Breast epithelium (tissue), 4 donors: ENCODE results near the gene CD200R1. TPM values are rescaled to one million over a fixed set of nuclear protein-coding genes. Genes with fewer than 3 reads are reported as not detected.

Source experiments
- DNase-seq, 2 donors: peaks; one replicate each; pipeline ENCODE4 v3.0.0-alpha.2; 2019; ENCODE audit warnings: low spot score in 2 of 2
- H3K27ac ChIP-seq, 2 donors: fragments of 200-600 bp; sonication (generic) in 1 of 2; one replicate each; pipeline ENCODE4 v1.5.1; 2016 to 2019; ENCODE audit warnings: mild to moderate bottlenecking in 1 of 2
- H3K27me3 ChIP-seq, 2 donors: fragments of 200-600 bp; sonication (generic) in 1 of 2; one replicate each; pipeline versions ENCODE4 v1.5.1 to v1.6.0; 2017 to 2019; ENCODE audit warnings: control low read depth in 1 of 2, mild to moderate bottlenecking in 1 of 2
- H3K36me3 ChIP-seq: fragments of 200-600 bp; one replicate; pipeline ENCODE4 v1.5.1; 2019
- H3K4me1 ChIP-seq, 2 donors: fragments of 200-600 bp; sonication (generic); one replicate each; pipeline ENCODE4 v1.5.1; 2016 to 2019; ENCODE audit warnings: control low read depth in 1 of 2
- H3K4me3 ChIP-seq, 3 donors: fragments of 200-600 bp; sonication (generic); 1 replicate in 2 of 3; 2 replicates in 1 of 3; pipeline ENCODE4 v1.5.1; 2016 to 2019; ENCODE audit warnings: mild to moderate bottlenecking in 3 of 3, moderate library complexity in 2 of 3
- H3K9me3 ChIP-seq, 2 donors: fragments of 200-600 bp; sonication (generic) in 1 of 2; one replicate each; pipeline ENCODE4 v1.5.1; 2016 to 2019; ENCODE audit warnings: control low read depth in 1 of 2
- POLR2A ChIP-seq: fragments of 450-650 bp; IDR thresholded peaks from one replicate; pipeline ENCODE4 v1.6.1; 2016; ENCODE audit warnings: antibody characterized with exemption, mild to moderate bottlenecking, moderate library complexity
- POLR2AphosphoS5 ChIP-seq, 3 donors: sonication (generic); formaldehyde crosslinking; IDR thresholded peaks; one replicate each; pipeline ENCODE4 v1.6.1; 2017; ENCODE audit warnings: antibody characterized with exemption in 3 of 3
- intact Hi-C: fragments of 100-400 bp; cut with DNase I; formaldehyde crosslinking; loops from one replicate; pipeline ENCODE4 v1.15.1; 2023; ENCODE audit warnings: low total_unique reads
- total RNA-seq, 3 donors: library from RNA; depleted of rRNA; stranded (reverse); fragments of >200 nt; gene quantifications; one replicate each; pipeline ENCODE4 v1.1.0, GENCODE V29; 2016
- TF ChIP-seq, protein P1 (sequence below), 3 donors: fragments of 450-650 bp; IDR thresholded peaks; one replicate each; pipeline ENCODE4 v1.5.1; 2016 to 2017; ENCODE audit warnings: antibody characterized with exemption in 3 of 3, mild to moderate bottlenecking in 3 of 3, moderate library complexity in 3 of 3

CD200R1 gene
- total RNA-seq, 3 donors from 2014 or later = 0.66 to 3.4 (median 1.3) TPM

DNA sequence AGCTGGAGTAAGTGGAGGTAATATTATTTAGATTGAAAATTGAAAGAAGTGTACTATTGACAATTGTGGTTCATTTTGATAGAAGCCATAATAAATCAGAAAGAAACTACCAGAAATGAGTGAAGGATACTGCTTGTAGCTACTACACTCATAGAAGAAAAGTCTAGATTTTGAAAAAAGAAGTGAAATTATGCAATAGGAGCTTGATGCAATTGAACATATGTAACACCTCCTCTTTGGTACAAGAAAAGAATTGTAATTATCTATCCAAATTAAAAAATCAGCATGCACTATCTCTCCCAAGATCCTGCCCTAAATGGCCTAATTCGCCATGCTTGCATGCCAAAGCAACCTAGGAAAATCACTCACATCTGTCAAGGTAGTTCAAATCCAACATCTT, 77.1 kb downstream of the CD200R1 start:
- H3K4me3 ChIP-seq = no peak overlapping the region
- intact Hi-C loops = no loop called here
- peaks cover 0 to 6% of the 10 kb centered on the region in 2 donors for H3K9me3 ChIP-seq
- TF ChIP-seq, protein P1, sequence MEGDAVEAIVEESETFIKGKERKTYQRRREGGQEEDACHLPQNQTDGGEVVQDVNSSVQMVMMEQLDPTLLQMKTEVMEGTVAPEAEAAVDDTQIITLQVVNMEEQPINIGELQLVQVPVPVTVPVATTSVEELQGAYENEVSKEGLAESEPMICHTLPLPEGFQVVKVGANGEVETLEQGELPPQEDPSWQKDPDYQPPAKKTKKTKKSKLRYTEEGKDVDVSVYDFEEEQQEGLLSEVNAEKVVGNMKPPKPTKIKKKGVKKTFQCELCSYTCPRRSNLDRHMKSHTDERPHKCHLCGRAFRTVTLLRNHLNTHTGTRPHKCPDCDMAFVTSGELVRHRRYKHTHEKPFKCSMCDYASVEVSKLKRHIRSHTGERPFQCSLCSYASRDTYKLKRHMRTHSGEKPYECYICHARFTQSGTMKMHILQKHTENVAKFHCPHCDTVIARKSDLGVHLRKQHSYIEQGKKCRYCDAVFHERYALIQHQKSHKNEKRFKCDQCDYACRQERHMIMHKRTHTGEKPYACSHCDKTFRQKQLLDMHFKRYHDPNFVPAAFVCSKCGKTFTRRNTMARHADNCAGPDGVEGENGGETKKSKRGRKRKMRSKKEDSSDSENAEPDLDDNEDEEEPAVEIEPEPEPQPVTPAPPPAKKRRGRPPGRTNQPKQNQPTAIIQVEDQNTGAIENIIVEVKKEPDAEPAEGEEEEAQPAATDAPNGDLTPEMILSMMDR (IDR thresholded peaks at IDR 0.05) = no peak
- TF ChIP-seq POLR2A (no peak), POLR2AphosphoS5 (IDR thresholded peaks at IDR 0.05) (no peak)
- H3K27ac ChIP-seq = no peak overlapping the region
- no peak for DNase-seq
- no peaks in the 10 kb centered on the region for H3K27me3 ChIP-seq
- no peaks in the 10 kb centered on the region for H3K36me3 ChIP-seq
- no peaks in the 10 kb centered on the region for H3K4me1 ChIP-seq

- H3K9me3 ChIP-seq = no peaks in the 10 kb centered on the region
- no peaks in the 10 kb centered on the region for H3K36me3 ChIP-seq
- intact Hi-C loops = no loop called here
- H3K27ac ChIP-seq = no peak overlapping the region
- H3K27me3 ChIP-seq = no peaks in the 10 kb centered on the region
- H3K4me1 ChIP-seq = no peaks in the 10 kb centered on the region
- no peak for TF ChIP-seq POLR2A
- DNase-seq = no peak
- H3K4me3 ChIP-seq = no peak overlapping the region
Observed at GRCh38 chr3:112894258-112894657, 80.6 kb downstream of the CD200R1 start.

- H3K36me3 ChIP-seq = no peaks in the 10 kb centered on the region
- no peak for TF ChIP-seq POLR2A
- no peaks in the 10 kb centered on the region for H3K27me3 ChIP-seq
- intact Hi-C loops = no loop called here
- no peaks in the 10 kb centered on the region for H3K9me3 ChIP-seq
- no peak for DNase-seq
- H3K27ac ChIP-seq = no peak overlapping the region
- H3K4me1 ChIP-seq = no peaks in the 10 kb centered on the region
- H3K4me3 ChIP-seq = no peak overlapping the region
Observed at GRCh38 chr3:112889357-112889756, 85.5 kb downstream of the CD200R1 start.

DNA sequence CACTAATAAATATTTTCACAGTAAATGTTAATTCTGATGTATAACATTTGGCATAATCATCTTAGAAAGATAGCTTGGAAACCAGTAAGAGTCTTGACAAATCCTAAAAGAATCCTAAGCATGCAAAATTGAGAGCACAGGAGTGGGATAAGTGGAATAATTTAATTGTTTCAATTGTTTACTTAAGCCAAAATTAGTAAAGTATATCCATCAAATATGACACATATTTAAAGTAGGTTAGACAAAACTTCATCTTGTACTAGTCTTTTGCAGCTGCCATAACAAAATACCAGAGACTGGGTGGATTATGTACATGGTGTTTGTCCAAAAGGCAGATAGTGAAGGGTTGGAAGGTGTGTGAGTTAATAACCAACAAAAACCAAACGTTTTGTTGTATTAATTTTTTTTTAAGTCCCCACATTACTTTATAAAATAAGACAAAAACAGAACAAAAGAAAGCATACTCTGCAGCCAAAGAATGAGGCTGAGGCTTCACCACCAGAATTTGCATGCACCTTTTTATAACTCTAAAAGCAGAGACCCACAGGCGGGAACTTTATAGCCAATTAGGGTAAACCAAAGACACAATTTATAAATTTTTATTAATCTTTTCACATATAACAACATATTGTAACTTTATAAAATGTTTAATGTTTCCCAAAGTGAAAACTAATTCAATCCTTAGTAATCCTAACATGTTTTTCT, 86.4 kb downstream of the CD200R1 start:
- no peak for DNase-seq
- H3K36me3 ChIP-seq = no peaks in the 10 kb centered on the region
- no peaks in the 10 kb centered on the region for H3K4me1 ChIP-seq
- H3K27ac ChIP-seq = no peak overlapping the region
- TF ChIP-seq POLR2A = no peak
- TF ChIP-seq POLR2AphosphoS5 (IDR thresholded peaks at IDR 0.05) = no peak
- TF ChIP-seq, protein P1 (IDR thresholded peaks at IDR 0.05) = no peak
- no peak overlapping the region for H3K4me3 ChIP-seq
- no peaks in the 10 kb centered on the region for H3K27me3 ChIP-seq
- H3K9me3 ChIP-seq = no peaks in the 10 kb centered on the region
- intact Hi-C loops = no loop called here

- no peaks in the 10 kb centered on the region for H3K9me3 ChIP-seq
- H3K36me3 ChIP-seq = no peaks in the 10 kb centered on the region
- H3K4me3 ChIP-seq = no peak overlapping the region
- TF ChIP-seq, protein P1 (IDR thresholded peaks at IDR 0.05) = no peak
- TF ChIP-seq POLR2AphosphoS5 (IDR thresholded peaks at IDR 0.05) (no peak), POLR2A (no peak)
- H3K27me3 ChIP-seq = no peaks in the 10 kb centered on the region
- intact Hi-C loops = no loop called here
- DNase-seq = no peak
- no peaks in the 10 kb centered on the region for H3K4me1 ChIP-seq
- no peak overlapping the region for H3K27ac ChIP-seq
Observed at GRCh38 chr3:112884678-112885290, 90.1 kb downstream of the CD200R1 start.

DNA sequence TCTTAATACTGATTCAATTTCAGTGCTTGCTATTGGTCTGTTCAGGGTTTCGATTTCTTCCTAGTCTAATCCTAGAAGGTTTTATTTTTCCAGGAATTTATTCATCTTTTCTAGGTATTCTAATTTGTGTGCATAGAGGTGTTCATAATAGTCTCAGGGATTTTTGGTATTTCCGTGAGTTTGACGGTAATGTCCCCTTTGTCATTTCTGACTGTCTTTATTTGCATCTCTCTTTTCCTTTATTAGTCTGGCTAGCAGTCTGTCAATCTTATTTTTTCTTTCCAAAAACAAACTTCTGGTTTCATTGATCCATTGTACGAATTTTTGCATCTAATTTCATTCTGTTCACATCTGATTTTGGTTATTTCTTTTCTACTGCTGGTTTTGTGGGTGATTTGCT, 93.0 kb downstream of the CD200R1 start:
- intact Hi-C loops = no loop called here
- TF ChIP-seq POLR2AphosphoS5 (IDR thresholded peaks at IDR 0.05) = no peak
- TF ChIP-seq, protein P1 (IDR thresholded peaks at IDR 0.05) = no peak
- TF ChIP-seq POLR2A = no peak
- DNase-seq = no peak
- Histone ChIP-seq H3K4me3 (no peak overlapping the region), H3K36me3 (no peaks in the 10 kb centered on the region), H3K27ac (no peak overlapping the region), H3K9me3 (no peaks in the 10 kb centered on the region), H3K27me3 (no peaks in the 10 kb centered on the region), H3K4me1 (no peaks in the 10 kb centered on the region)
